Gastrocnemius medialis (tissue), 4 donors: ENCODE data around the gene PRSS33.

Source experiments
- CTCF ChIP-seq, 5 experiments: fragments of 450-650 bp in 3 of 5; fragments of 200-600 bp in 2 of 5; sonication (generic) in 2 of 5; IDR thresholded peaks in 4 of 5; conservative IDR thresholded peaks in 1 of 5; 1 replicate in 4 of 5; 2 replicates in 1 of 5; pipeline ENCODE4 v1.5.1; 2016 to 2019; ENCODE audit warnings: antibody characterized with exemption in 5 of 5, mild to moderate bottlenecking in 3 of 5, moderate library complexity in 3 of 5
- POLR2A ChIP-seq, 2 donors: fragments of 450-650 bp; IDR thresholded peaks; one replicate each; pipeline ENCODE4 v1.6.1; 2017; ENCODE audit warnings: antibody characterized with exemption in 2 of 2, mild to moderate bottlenecking in 2 of 2, moderate library complexity in 2 of 2

GRCh38 chr16:2763173-2763572, 24.2 kb downstream of the PRSS33 start:
- no peak for TF ChIP-seq CTCF (IDR thresholded peaks at IDR 0.05 in 4 of 5, conservative IDR thresholded peaks at IDR 0.05 in 1 of 5)
- no peak for TF ChIP-seq POLR2A (IDR thresholded peaks at IDR 0.05)
